HCT116 (cell line): Measurements from ENCODE around the gene NUTM2D. TPM values are rescaled to one million over a fixed set of nuclear protein-coding genes. Genes with fewer than 3 reads are reported as not detected.
"Not testable (repeated sequence)": the region's sequence is repeated elsewhere in the genome, so short reads cannot be mapped to it uniquely, and the experiment has no call there.

ENCODE experiments used
- ATAC-seq: fragments of 200-7000 bp; cut with Tn5 transposase; 2 replicates; pipeline ENCODE4 v1.9.1; 2020; ENCODE audit warnings: mild to moderate bottlenecking, moderate library complexity
- BruUV-seq: library from RNA; stranded (reverse); fragments of 400-500 nt; replicated peaks from 2 replicates; lab custom pipeline; 2021; lab: Mats Ljungman, UMichigan
- CTCF ChIA-PET: fragments of 300-600 bp; sonication (Branson Sonifier 250); formaldehyde crosslinking; loops from one replicate; lab custom pipeline; 2021; ENCODE audit warnings: antibody characterized with exemption; lab: Charles Lee
- POLR2A ChIA-PET: fragments of 300-600, 350-600 bp; sonication (Branson Sonifier 250); formaldehyde crosslinking; loops from one replicate; lab custom pipeline; 2021; ENCODE audit warnings: antibody characterized with exemption; lab: Charles Lee
- RAD21 ChIA-PET, 2 experiments: fragments of 300-600 bp; sonication (Branson Sonifier 250); formaldehyde crosslinking; loops; one replicate each; lab custom pipeline; 2023; ENCODE audit warnings: low total read pairs in 2 of 2; ENCODE audit not compliant: uncharacterized antibody in 2 of 2, unreplicated experiment in 2 of 2, low non-redundant PET in 1 of 2; lab: Charles Lee
- DNase-seq: peaks from one replicate; pipeline ENCODE4 v3.0.0-alpha.2; 2010; ENCODE audit warnings: low read depth, low spot score
- H2AFZ ChIP-seq: fragments of 200-600 bp; shearing (Covaris generic), sonication (generic); 2 replicates; pipeline ENCODE4 v1.6.1; 2017; ENCODE audit warnings: low read depth, mixed run types, mixed read lengths, antibody characterized with exemption, low read length; ENCODE audit not compliant: poor library complexity, severe bottlenecking
- H3K27ac ChIP-seq: 2 replicates; pipeline ENCODE4 v1.5.1; 2012; ENCODE audit warnings: low read depth, low read length
- H3K27me3 ChIP-seq: fragments of 200-600 bp; sonication (generic); 2 replicates; pipeline ENCODE4 v1.6.1; 2016; ENCODE audit warnings: mixed run types, low read length, mixed read lengths; ENCODE audit not compliant: insufficient read depth
- H3K36me3 ChIP-seq, 2 experiments: fragments of 200-500 bp in 1 of 2; fragments of 200-600 bp in 1 of 2; sonication (Bioruptor generic) in 1 of 2; sonication (generic) in 1 of 2; 2 replicates each; pipeline versions ENCODE4 v1.5.1 to v1.6.1; 2014 to 2016; ENCODE audit warnings: low read length in 2 of 2, inconsistent platforms in 1 of 2, mixed read lengths in 1 of 2, mixed run types in 1 of 2; ENCODE audit not compliant: insufficient read depth in 2 of 2, control insufficient read depth in 1 of 2
- H3K4me1 ChIP-seq, 2 experiments: fragments of 200-600 bp in 1 of 2; sonication (generic) in 1 of 2; 2 replicates each; pipeline versions ENCODE4 v1.5.1 to v1.6.1; 2012 to 2017; ENCODE audit warnings: low read length in 2 of 2, inconsistent platforms in 1 of 2, mild to moderate bottlenecking in 1 of 2, mixed read lengths in 1 of 2, mixed run types in 1 of 2, moderate library complexity in 1 of 2; ENCODE audit not compliant: insufficient read depth in 2 of 2, control insufficient read depth in 1 of 2
- H3K4me2 ChIP-seq: fragments of 200-600 bp; sonication (generic); 2 replicates; pipeline ENCODE4 v1.6.1; 2017; ENCODE audit warnings: mixed run types, low read length, mixed read lengths
- H3K4me3 ChIP-seq, 2 experiments: fragments of 200-600 bp in 1 of 2; sonication (generic) in 1 of 2; replicated peaks in 1 of 2; 2 replicates each; pipeline ENCODE4 v1.5.1; 2011 to 2016; ENCODE audit warnings: low read length in 2 of 2, control low read depth in 1 of 2, low read depth in 1 of 2, mild to moderate bottlenecking in 1 of 2, mixed read lengths in 1 of 2, mixed run types in 1 of 2
- H3K79me2 ChIP-seq: fragments of 200-600 bp; sonication (generic); 2 replicates; pipeline ENCODE4 v1.6.1; 2017; ENCODE audit warnings: mild to moderate bottlenecking, mixed run types, low read length, moderate library complexity, mixed read lengths; ENCODE audit not compliant: insufficient read depth
- H3K9ac ChIP-seq: fragments of 200-600 bp; sonication (generic); 2 replicates; pipeline ENCODE4 v1.6.1; 2016; ENCODE audit warnings: low read length, mixed read lengths
- H3K9me2 ChIP-seq: fragments of 200-600 bp; sonication (generic), shearing (Covaris generic); 2 replicates; pipeline ENCODE4 v1.6.1; 2017; ENCODE audit warnings: mixed run types, mild to moderate bottlenecking, moderate library complexity; ENCODE audit not compliant: insufficient read depth
- H3K9me3 ChIP-seq, 2 experiments: fragments of 200-500 bp in 1 of 2; fragments of 200-600 bp in 1 of 2; sonication (Bioruptor generic) in 1 of 2; sonication (generic) in 1 of 2; 2 replicates each; pipeline ENCODE4 v1.6.1; 2014 to 2017; ENCODE audit warnings: low read length in 2 of 2, mixed read lengths in 2 of 2, inconsistent platforms in 1 of 2, low read depth in 1 of 2, mild to moderate bottlenecking in 1 of 2, mixed run types in 1 of 2, moderate library complexity in 1 of 2; ENCODE audit not compliant: control insufficient read depth in 1 of 2, insufficient read depth in 1 of 2
- H4K20me1 ChIP-seq: fragments of 200-600 bp; sonication (generic), shearing (Covaris generic); 2 replicates; pipeline ENCODE4 v1.6.1; 2017; ENCODE audit warnings: mixed run types, mild to moderate bottlenecking, moderate library complexity; ENCODE audit not compliant: insufficient read depth
- intact Hi-C: fragments of 100-400 bp; cut with micrococcal nuclease; formaldehyde crosslinking; loops from 2 replicates; pipeline ENCODE4 v1.10.0; 2022
- total RNA-seq: library from RNA; stranded (reverse); gene quantifications from one replicate; pipeline ENCODE4 v1.2.1, GENCODE V29; 2021; ENCODE audit not compliant: unreplicated experiment

Gene NUTM2D
- total RNA-seq, 1 experiment from 2014 or later: 2.8 TPM

GRCh38 chr10:87327958-87328357, 29.6 kb upstream of the NUTM2D start:
- ATAC-seq, H3K79me2 ChIP-seq, H3K27ac ChIP-seq, DNase-seq, H3K4me3 ChIP-seq, CTCF ChIA-PET, H3K27me3 ChIP-seq, POLR2A ChIA-PET, H3K4me1 ChIP-seq, RAD21 ChIA-PET, intact Hi-C loops, BruUV-seq, H3K9me2 ChIP-seq, H2AFZ ChIP-seq, H3K4me2 ChIP-seq, H4K20me1 ChIP-seq, H3K9ac ChIP-seq, H3K9me3 ChIP-seq, H3K36me3 ChIP-seq: not testable (repeated sequence)

GRCh38 chr10:87329131-87329530, 28.4 kb upstream of the NUTM2D start:
- CTCF ChIA-PET, POLR2A ChIA-PET, H3K9ac ChIP-seq, H3K27ac ChIP-seq, intact Hi-C loops, H3K79me2 ChIP-seq, DNase-seq, H3K36me3 ChIP-seq, H3K9me2 ChIP-seq, H3K4me2 ChIP-seq, H3K27me3 ChIP-seq, H2AFZ ChIP-seq, H3K4me1 ChIP-seq, BruUV-seq, H4K20me1 ChIP-seq, H3K9me3 ChIP-seq, RAD21 ChIA-PET, H3K4me3 ChIP-seq, ATAC-seq: not testable (repeated sequence)

- H3K36me3 ChIP-seq, H4K20me1 ChIP-seq, H3K9me3 ChIP-seq, H3K9me2 ChIP-seq, BruUV-seq, POLR2A ChIA-PET, H3K79me2 ChIP-seq, H3K27me3 ChIP-seq, H3K27ac ChIP-seq, H3K9ac ChIP-seq, H3K4me1 ChIP-seq, intact Hi-C loops, RAD21 ChIA-PET, H3K4me2 ChIP-seq, DNase-seq, H3K4me3 ChIP-seq, CTCF ChIA-PET, ATAC-seq, H2AFZ ChIP-seq: not testable (repeated sequence)
These were observed 24.9 kb upstream of the NUTM2D start for GRCh38 chr10:87332687-87333086.

- BruUV-seq: TSS peak; percentile 55
- DNase-seq, H2AFZ ChIP-seq, H3K9me3 ChIP-seq, CTCF ChIA-PET, H3K27ac ChIP-seq, H3K36me3 ChIP-seq, ATAC-seq, H3K4me1 ChIP-seq, POLR2A ChIA-PET, H4K20me1 ChIP-seq, RAD21 ChIA-PET, H3K9ac ChIP-seq, intact Hi-C loops, H3K4me3 ChIP-seq, H3K27me3 ChIP-seq, H3K9me2 ChIP-seq: not testable (repeated sequence)
- peaks cover 26% of the 10 kb centered on the region for H3K79me2 ChIP-seq
- peak overlapping the region; percentile 35; the same call in 1 of the 2 replicates for H3K4me2 ChIP-seq
These were observed 17.1 kb upstream of the NUTM2D start for GRCh38 chr10:87340411-87340810.
